Stimulated activated effector memory CD8-positive, alpha-beta T cell treated with anti-CD3 and anti-CD28 coated beads, Interleukin-12 subunit alpha, Interleukin-12 subunit beta, amount 100 ng/mL, for 72 hours (primary cell): ENCODE data around the gene INIP.

Source experiments
- ATAC-seq: fragments of 150-1000 bp; cut with Tn5 transposase; 2 replicates; pipeline ENCODE4 v1.10.0; 2021
- DNase-seq, 2 donors: peaks; one replicate each; pipeline ENCODE4 v3.0.0; 2021 to 2022; ENCODE audit warnings: low spot score in 2 of 2
- H3K27ac Mint-ChIP-seq: one replicate; pipeline ENCODE4 v1.8.0; 2022; ENCODE audit warnings: mild to moderate bottlenecking, mixed read lengths
- H3K36me3 Mint-ChIP-seq: one replicate; pipeline ENCODE4 v1.8.0; 2022; ENCODE audit warnings: mild to moderate bottlenecking, mixed read lengths
- H3K4me1 Mint-ChIP-seq: one replicate; pipeline ENCODE4 v1.8.0; 2022; ENCODE audit warnings: mixed read lengths
- H3K4me3 Mint-ChIP-seq: one replicate; pipeline ENCODE4 v1.8.0; 2022; ENCODE audit warnings: mild to moderate bottlenecking, mixed read lengths
- H3K9me3 Mint-ChIP-seq: one replicate; pipeline ENCODE4 v1.8.0; 2022; ENCODE audit warnings: mixed read lengths

The INIP gene

GRCh38 chr9:112664531-112664930 lies 53.4 kb downstream of the INIP start:
- no peak overlapping the region for H3K27ac Mint-ChIP-seq

GRCh38 chr9:112663681-112664080 lies 54.2 kb downstream of the INIP start:
- H3K9me3 Mint-ChIP-seq = no peaks in the 10 kb centered on the region
- ATAC-seq (no peak), DNase-seq (no peak)
- no peaks in the 10 kb centered on the region for H3K36me3 Mint-ChIP-seq
- H3K4me3 Mint-ChIP-seq = no peak overlapping the region
- H3K27ac Mint-ChIP-seq = no peak overlapping the region
- no peaks in the 10 kb centered on the region for H3K4me1 Mint-ChIP-seq

More at GRCh38 chr9:112664531-112664930, 53.4 kb downstream of the INIP start:
- no peaks in the 10 kb centered on the region for H3K36me3 Mint-ChIP-seq
- ATAC-seq = no peak
- H3K4me1 Mint-ChIP-seq = no peaks in the 10 kb centered on the region
- DNase-seq = no peak
- H3K9me3 Mint-ChIP-seq = no peaks in the 10 kb centered on the region
- H3K4me3 Mint-ChIP-seq = no peak overlapping the region

DNA sequence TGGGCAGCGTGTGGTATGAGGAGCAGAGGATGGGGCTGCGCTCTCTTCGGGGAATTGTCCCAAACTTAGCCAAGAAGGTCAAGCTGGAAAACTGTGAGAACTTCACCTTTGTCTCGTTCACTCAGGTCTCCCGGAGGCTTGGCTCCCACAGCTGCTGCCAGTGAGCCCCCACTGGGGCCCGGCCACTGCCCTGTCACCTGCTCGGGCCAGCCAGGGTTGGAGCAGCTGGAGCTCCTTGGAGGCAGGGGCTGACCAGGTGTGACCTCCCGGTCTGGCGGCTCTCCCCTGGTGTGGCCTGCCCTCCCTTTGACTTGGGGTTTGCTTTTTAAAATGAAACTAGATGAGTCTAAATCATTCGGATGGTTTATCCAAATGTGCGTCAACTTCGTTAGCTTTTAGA lies 58.0 kb downstream of the INIP start:
- no peak for DNase-seq
- H3K27ac Mint-ChIP-seq = no peak overlapping the region
- H3K9me3 Mint-ChIP-seq = no peaks in the 10 kb centered on the region
- no peaks in the 10 kb centered on the region for H3K4me1 Mint-ChIP-seq
- H3K4me3 Mint-ChIP-seq = no peak overlapping the region
- H3K36me3 Mint-ChIP-seq = no peaks in the 10 kb centered on the region
- ATAC-seq = no peak

GRCh38 chr9:112655668-112656067 lies 62.2 kb downstream of the INIP start:
- no peak overlapping the region for H3K27ac Mint-ChIP-seq
- no peak overlapping the region for H3K4me3 Mint-ChIP-seq
- no peak for DNase-seq
- H3K36me3 Mint-ChIP-seq = no peaks in the 10 kb centered on the region
- H3K9me3 Mint-ChIP-seq = no peaks in the 10 kb centered on the region
- no peaks in the 10 kb centered on the region for H3K4me1 Mint-ChIP-seq
- no peak for ATAC-seq

DNA sequence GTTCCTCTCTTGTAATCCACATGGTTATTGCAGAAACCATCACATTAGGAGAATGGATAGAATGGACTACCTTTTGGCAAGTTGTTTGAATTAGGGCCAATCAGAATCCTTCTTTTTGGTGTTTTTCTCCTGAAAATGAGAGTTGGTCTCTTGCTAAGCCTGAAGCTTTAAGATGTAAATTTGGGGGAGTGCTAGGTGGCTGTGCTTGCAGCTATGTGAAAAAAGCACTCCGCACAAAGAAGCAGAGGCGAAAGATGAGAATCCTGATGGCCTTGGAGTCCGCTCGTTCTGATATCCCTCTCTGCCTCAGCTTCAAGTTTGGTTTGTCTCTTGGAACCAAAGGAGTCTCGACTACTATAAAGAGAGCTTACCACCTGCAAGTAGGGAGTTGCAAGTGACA lies 63.6 kb downstream of the INIP start:
- H3K27ac Mint-ChIP-seq = no peak overlapping the region
- DNase-seq (no peak), ATAC-seq (no peak)
- H3K9me3 Mint-ChIP-seq = peaks cover 7% of the 10 kb centered on the region
- no peaks in the 10 kb centered on the region for H3K4me1 Mint-ChIP-seq
- H3K36me3 Mint-ChIP-seq = no peaks in the 10 kb centered on the region
- H3K4me3 Mint-ChIP-seq = no peak overlapping the region

- peaks cover 20% of the 10 kb centered on the region for H3K9me3 Mint-ChIP-seq
- H3K27ac Mint-ChIP-seq = no peak overlapping the region
- DNase-seq (no peak), ATAC-seq (no peak)
- no peaks in the 10 kb centered on the region for H3K36me3 Mint-ChIP-seq
- H3K4me1 Mint-ChIP-seq = no peaks in the 10 kb centered on the region
- no peak overlapping the region for H3K4me3 Mint-ChIP-seq
These were observed 69.3 kb downstream of the INIP start for GRCh38 chr9:112648624-112649023.

GRCh38 chr9:112647596-112647995 lies 70.3 kb downstream of the INIP start:
- Mint-ChIP-seq H3K36me3 (no peaks in the 10 kb centered on the region), H3K4me1 (no peaks in the 10 kb centered on the region), H3K9me3 (peaks cover 20% of the 10 kb centered on the region), H3K27ac (no peak overlapping the region), H3K4me3 (no peak overlapping the region)
- DNase-seq = no peak
- ATAC-seq = no peak

GRCh38 chr9:112642126-112642525 lies 75.8 kb downstream of the INIP start:
- Mint-ChIP-seq H3K27ac (no peak overlapping the region), H3K4me3 (no peak overlapping the region), H3K4me1 (no peaks in the 10 kb centered on the region), H3K9me3 (peaks cover 10% of the 10 kb centered on the region), H3K36me3 (no peaks in the 10 kb centered on the region)
- DNase-seq = no peak
- ATAC-seq = no peak

DNA sequence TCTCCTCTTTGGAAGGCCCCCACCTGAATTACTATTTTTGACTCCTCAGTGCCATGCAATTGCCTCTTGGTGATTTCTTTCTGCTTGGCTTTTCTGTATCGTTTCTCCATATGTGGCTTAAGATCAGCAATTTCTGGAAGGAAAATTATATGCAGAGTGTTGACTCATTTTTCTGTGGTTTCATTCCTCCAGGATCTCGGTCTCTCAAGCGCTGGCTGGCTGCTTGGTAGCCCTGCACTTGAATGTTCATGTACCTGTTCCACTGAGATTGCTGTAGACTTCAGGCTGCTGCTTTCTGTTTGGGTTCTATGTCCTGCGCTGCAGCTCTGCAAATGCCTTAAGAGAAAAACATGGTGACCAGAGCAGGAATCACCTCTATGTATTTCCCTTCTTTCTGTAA lies 77.6 kb downstream of the INIP start:
- Mint-ChIP-seq H3K9me3 (peaks cover 7% of the 10 kb centered on the region), H3K4me3 (no peak overlapping the region), H3K27ac (no peak overlapping the region), H3K36me3 (no peaks in the 10 kb centered on the region), H3K4me1 (no peaks in the 10 kb centered on the region)
- DNase-seq = no peak
- ATAC-seq = no peak
